ENCODE results near the gene ZIC5.

ZIC5 gene

DNA sequence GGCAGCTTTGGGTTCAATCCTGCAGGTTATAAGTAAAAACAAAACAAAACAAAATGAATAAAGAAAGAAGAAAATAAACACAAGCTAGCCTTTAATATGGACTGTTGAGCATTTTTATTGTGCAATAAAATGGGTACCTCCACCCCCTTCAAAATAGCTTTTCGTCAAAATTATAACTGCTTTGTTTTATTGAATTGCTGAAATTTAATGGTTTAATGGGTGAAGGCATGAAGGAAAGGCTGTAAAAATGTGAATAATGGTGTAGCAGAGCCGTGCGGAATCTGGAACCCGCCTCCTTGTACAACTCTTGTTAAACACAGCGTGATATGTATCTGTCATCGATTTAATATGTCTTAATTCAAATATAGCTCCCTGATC, 2.2 kb upstream of the ZIC5 start:
- Histone ChIP-seq H3K27me3 (ENCODE audit: control insufficient read depth in 1 of 2, insufficient read depth in 2 of 2, low read length in 2 of 2) (peaks cover 74 to 91% of the 10 kb centered on the region in 2 donors), H3K27ac (ENCODE audit: low read length) (no peak overlapping the region), H3K9ac (ENCODE audit: low read length in 2 of 2) (no peak overlapping the region), H3K36me3 (ENCODE audit: control insufficient read depth in 2 of 2, insufficient read depth in 2 of 2, low read length in 2 of 2) (no peaks in the 10 kb centered on the region), H3K4me3 (ENCODE audit: low read length in 2 of 2) (no peak overlapping the region), H3K4me1 (ENCODE audit: control insufficient read depth, insufficient read depth, low read length) (peaks cover 22% of the 10 kb centered on the region), H3K9me3 (ENCODE audit: control insufficient read depth in 2 of 2, low read length in 2 of 2) (no peaks in the 10 kb centered on the region)

DNA sequence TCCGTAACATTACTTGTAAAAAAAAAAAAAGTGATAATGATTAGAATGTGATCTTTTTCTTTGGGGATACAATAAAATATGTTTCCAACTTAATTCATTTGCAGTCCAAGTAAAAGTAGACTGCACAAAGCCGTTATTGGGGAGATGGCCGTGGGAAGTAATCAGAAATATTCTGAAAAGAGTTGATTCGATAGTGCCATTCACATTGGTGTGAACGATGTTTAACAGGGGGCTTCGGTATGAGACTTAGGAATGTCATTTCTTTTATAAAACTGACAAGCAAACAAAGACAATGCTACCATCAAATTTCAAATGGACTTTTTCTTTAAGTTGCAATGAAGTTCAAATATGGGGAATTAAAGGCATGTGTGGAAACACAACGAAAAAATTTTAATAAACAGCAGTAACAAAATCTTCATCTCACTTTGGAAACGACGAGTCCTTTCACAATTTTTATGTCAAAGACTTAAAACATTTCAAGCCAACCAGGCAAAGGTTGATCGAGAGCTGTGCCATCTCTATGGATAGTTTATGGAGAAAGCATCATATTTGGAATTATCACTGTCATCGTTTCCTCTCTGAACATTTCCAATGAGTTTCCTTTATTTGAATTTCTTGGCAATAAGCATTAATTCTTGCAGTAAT, 1.7 kb upstream of the ZIC5 start:
- H3K36me3 ChIP-seq (ENCODE audit: control insufficient read depth in 2 of 2, insufficient read depth in 2 of 2, low read length in 2 of 2): no peaks in the 10 kb centered on the region
- H3K27me3 ChIP-seq (ENCODE audit: control insufficient read depth in 1 of 2, insufficient read depth in 2 of 2, low read length in 2 of 2): peaks cover 72 to 91% of the 10 kb centered on the region in 2 donors
- H3K4me3 ChIP-seq (ENCODE audit: low read length in 2 of 2): no peak overlapping the region
- H3K9me3 ChIP-seq (ENCODE audit: control insufficient read depth in 2 of 2, low read length in 2 of 2): no peaks in the 10 kb centered on the region
- H3K4me1 ChIP-seq (ENCODE audit: control insufficient read depth, insufficient read depth, low read length): peaks cover 28% of the 10 kb centered on the region
- no peak overlapping the region for H3K27ac ChIP-seq (ENCODE audit: low read length)
- no peak overlapping the region for H3K9ac ChIP-seq (ENCODE audit: low read length in 2 of 2)

DNA sequence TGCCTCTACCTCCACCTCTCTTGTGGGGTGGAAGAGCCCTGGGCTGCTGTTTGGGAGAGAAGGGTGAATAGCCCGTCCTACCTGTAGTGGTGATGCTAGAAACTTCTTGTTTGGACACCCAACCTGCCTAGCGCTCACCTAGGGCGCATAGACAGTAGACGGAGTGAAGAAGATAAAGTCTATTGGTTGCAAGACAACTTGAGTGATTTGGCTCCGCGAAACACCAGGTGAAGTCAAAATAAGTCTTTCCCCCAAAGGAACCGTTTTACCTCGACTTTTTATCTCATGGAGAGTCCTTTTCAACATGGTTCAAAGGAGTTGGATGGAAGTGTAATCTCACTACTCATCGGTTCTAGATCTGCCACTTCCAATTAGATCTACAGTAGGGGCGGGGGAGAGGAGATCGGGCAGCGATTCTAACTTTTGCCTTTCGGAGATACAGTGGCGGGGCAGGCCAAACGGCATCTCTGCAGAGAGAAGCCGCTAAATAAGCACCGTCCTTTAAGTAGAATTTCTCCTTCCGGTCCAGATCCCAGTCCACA, 694 bp upstream of the ZIC5 start:
- peaks cover 0 to 3% of the 10 kb centered on the region in 2 donors for H3K9me3 ChIP-seq (ENCODE audit: control insufficient read depth in 2 of 2, low read length in 2 of 2)
- H3K36me3 ChIP-seq (ENCODE audit: control insufficient read depth in 2 of 2, insufficient read depth in 2 of 2, low read length in 2 of 2): no peaks in the 10 kb centered on the region
- H3K4me1 ChIP-seq (ENCODE audit: control insufficient read depth, insufficient read depth, low read length): peaks cover 32% of the 10 kb centered on the region
- H3K9ac ChIP-seq (ENCODE audit: low read length in 2 of 2): no peak overlapping the region
- H3K27me3 ChIP-seq (ENCODE audit: control insufficient read depth in 1 of 2, insufficient read depth in 2 of 2, low read length in 2 of 2): peaks cover 68 to 91% of the 10 kb centered on the region in 2 donors
- H3K4me3 ChIP-seq (ENCODE audit: low read length in 2 of 2): no peak overlapping the region
- no peak overlapping the region for H3K27ac ChIP-seq (ENCODE audit: low read length)

DNA sequence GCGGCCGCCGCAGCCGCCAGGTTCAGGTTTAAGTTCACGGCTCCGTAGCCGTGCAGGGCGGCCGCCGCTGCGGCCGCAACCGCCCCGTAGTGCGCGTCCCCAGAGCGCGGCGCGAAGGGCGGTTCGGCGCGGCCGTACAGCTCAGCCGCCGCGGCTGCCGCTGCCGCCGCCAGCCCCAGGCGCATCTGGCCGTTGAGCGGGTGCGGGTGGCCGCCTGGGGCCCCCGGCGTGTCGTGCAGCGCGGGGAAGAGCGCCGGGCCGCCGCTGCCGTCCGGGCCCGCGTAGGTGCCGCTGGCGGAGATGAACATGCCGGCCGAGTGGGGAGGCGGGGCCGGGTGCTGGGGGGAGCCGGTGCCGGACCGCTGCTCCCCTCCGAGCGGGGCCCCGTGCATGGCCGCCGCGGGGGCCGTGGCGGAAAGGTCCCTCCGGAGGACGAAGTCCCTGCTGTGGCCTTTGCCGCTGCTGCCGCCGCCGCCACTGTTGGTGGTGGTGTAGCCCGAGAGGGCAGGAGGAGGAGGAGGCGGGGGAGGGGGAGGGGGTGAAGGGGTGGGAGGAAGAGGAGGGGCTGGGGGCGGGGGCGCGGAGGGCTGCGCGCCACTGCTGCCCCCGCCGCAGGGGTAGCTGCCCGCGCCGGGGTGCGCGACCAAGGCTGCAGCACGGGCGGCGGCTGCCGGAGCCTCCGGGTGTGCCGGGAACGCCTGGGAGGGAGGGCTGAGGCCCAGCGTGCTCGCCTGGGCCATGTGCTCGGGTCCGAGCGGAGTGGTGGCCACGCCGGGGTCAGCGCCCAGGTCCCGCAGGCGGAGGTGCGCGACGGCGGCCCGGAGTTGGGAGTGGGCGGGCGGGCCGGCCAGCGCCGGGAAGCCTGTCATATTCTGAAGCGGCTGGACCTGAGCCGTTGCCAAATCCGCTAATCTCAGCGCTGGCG, 654 bp downstream of the ZIC5 start:
- H3K27me3 ChIP-seq (ENCODE audit: control insufficient read depth in 1 of 2, insufficient read depth in 2 of 2, low read length in 2 of 2): peaks cover 67 to 87% of the 10 kb centered on the region in 2 donors
- H3K9me3 ChIP-seq (ENCODE audit: control insufficient read depth in 2 of 2, low read length in 2 of 2): peaks cover 0 to 4% of the 10 kb centered on the region in 2 donors
- no peak overlapping the region for H3K27ac ChIP-seq (ENCODE audit: low read length)
- H3K4me1 ChIP-seq (ENCODE audit: control insufficient read depth, insufficient read depth, low read length): peaks cover 32% of the 10 kb centered on the region
- no peak overlapping the region for H3K9ac ChIP-seq (ENCODE audit: low read length in 2 of 2)
- H3K36me3 ChIP-seq (ENCODE audit: control insufficient read depth in 2 of 2, insufficient read depth in 2 of 2, low read length in 2 of 2): no peaks in the 10 kb centered on the region
- H3K4me3 ChIP-seq (ENCODE audit: low read length in 2 of 2): peak overlapping the region in 1 of 2 donors; percentile 47

DNA sequence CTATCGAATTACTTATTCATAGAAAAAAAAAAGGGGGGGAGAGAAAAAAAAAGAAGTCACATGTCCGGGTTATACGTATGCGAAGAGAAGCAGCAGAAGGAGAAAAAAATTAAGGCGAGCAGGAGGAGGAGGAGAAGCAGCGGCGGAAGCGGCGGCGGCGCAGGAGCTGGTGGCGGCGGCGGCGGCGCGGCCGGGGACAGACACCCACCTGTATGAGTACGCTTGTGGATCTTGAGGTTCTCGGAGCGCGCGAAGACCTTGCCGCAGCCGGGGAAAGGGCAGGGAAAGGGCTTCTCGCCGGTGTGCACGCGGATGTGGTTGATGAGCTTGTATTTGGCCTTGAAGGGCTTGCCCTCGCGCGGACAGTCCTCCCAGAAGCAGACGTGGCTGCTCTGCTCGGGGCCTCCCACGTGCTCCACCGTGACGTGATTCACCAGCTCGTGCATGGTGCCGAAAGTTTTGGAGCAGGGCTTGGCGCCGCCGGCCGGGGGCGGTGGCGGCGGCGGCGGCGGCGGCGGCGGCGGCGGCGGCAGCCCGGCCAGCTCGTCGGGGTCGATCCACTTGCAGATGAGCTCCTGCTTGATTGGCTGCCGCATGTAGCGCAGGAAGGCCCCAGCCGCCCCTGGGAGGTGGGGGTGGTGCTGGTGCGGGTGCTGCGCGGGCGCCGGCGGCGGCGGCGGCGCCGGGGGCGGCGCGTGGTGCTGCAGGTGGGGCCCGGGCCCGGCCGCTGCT, 1.5 kb downstream of the ZIC5 start:
- Histone ChIP-seq H3K9ac (ENCODE audit: low read length in 2 of 2) (no peak overlapping the region), H3K4me3 (ENCODE audit: low read length in 2 of 2) (peak overlapping the region in 1 of 2 donors; percentile 63), H3K9me3 (ENCODE audit: control insufficient read depth in 2 of 2, low read length in 2 of 2) (peaks cover 0 to 4% of the 10 kb centered on the region in 2 donors)

DNA sequence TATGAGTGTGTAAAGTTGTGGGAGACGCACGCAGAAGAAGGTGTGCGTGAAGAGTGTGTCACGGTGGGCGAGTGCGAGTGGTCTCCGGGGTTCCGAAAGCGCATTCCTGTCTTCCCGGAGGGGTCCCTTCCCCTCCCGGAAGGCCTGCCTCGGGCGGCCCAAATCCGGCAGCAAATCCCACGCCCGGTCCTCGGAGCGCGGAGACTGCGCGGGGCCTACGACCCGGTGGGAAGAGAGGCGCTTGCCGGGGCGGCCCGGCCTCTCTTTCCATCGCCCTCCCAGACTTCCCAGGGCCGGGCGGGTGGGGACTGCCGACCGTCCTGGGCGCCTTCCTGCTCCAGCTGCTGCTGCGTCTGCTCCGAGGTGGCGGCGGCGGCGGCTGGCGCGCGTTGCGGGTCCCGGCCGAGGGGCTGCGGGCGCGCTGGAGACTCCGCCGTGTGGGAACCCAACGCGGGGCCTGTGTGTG, 2.1 kb downstream of the ZIC5 start:
- no peak overlapping the region for H3K27ac ChIP-seq (ENCODE audit: low read length)
- no peaks in the 10 kb centered on the region for H3K36me3 ChIP-seq (ENCODE audit: control insufficient read depth in 2 of 2, insufficient read depth in 2 of 2, low read length in 2 of 2)
- no peak overlapping the region for H3K4me3 ChIP-seq (ENCODE audit: low read length in 2 of 2)
- H3K9ac ChIP-seq (ENCODE audit: low read length in 2 of 2): no peak overlapping the region
- peaks cover 32% of the 10 kb centered on the region for H3K4me1 ChIP-seq (ENCODE audit: control insufficient read depth, insufficient read depth, low read length)
- H3K9me3 ChIP-seq (ENCODE audit: control insufficient read depth in 2 of 2, low read length in 2 of 2): peaks cover 0 to 4% of the 10 kb centered on the region in 2 donors
- H3K27me3 ChIP-seq (ENCODE audit: control insufficient read depth in 1 of 2, insufficient read depth in 2 of 2, low read length in 2 of 2): peaks cover 61 to 79% of the 10 kb centered on the region in 2 donors

More for the DNA sequence above, 1.5 kb downstream of the ZIC5 start:
- H3K27me3 ChIP-seq (ENCODE audit: control insufficient read depth in 1 of 2, insufficient read depth in 2 of 2, low read length in 2 of 2): peaks cover 64 to 85% of the 10 kb centered on the region in 2 donors
- H3K36me3 ChIP-seq (ENCODE audit: control insufficient read depth in 2 of 2, insufficient read depth in 2 of 2, low read length in 2 of 2): no peaks in the 10 kb centered on the region
- H3K4me1 ChIP-seq (ENCODE audit: control insufficient read depth, insufficient read depth, low read length): peaks cover 32% of the 10 kb centered on the region
- H3K27ac ChIP-seq (ENCODE audit: low read length): no peak overlapping the region

DNA sequence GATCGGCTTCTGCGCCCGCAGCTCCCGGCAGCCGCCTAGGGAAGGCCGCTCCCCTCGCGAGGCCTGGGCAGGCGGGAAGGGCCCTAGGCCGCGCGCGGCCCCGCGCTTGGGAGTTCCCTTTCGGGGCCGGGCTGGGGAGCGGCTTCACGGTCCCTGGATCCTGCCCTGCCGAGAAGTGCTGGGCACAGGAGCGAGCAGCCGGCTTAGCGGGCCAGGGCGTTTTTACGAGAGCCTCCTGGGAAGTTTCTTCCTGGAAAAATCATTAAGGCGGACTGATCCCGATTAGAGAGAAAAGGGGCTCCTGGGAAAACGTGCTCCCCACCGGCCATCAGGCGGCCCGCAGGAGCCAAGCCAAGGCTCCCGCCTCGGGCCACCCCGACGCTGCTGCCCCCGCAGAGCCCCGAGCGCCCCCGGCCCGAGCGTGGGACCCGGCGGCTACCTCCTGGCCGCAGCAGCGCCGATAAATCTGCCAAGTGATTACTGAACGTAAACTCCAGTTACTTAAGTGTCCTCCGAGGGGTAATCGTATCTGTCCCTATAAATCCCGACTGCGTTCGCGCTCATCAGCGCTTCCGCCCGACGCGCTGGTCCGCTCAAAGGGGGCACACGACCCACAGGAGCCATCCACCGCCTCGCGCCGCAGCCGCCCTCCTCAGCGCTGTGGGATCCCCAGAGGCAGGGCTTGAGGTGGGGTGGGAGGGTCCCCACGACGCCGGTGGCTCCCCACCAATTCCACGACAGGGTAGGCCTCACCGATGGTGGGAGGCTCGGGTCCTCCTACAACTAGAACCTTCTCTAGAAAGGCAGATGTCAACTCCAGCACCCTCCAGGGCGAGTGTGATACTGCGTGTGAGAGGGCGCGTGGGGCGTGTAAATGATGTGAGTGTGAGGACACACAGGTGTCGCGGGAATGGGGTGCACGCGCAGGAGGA, 2.8 kb downstream of the ZIC5 start:
- Histone ChIP-seq H3K9ac (ENCODE audit: low read length in 2 of 2) (no peak overlapping the region), H3K4me3 (ENCODE audit: low read length in 2 of 2) (peak overlapping the region in 1 of 2 donors; percentile 47), H3K4me1 (ENCODE audit: control insufficient read depth, insufficient read depth, low read length) (peaks cover 32% of the 10 kb centered on the region), H3K9me3 (ENCODE audit: control insufficient read depth in 2 of 2, low read length in 2 of 2) (peaks cover 0 to 4% of the 10 kb centered on the region in 2 donors), H3K36me3 (ENCODE audit: control insufficient read depth in 2 of 2, insufficient read depth in 2 of 2, low read length in 2 of 2) (no peaks in the 10 kb centered on the region), H3K27ac (ENCODE audit: low read length) (no peak overlapping the region), H3K27me3 (ENCODE audit: control insufficient read depth in 1 of 2, insufficient read depth in 2 of 2, low read length in 2 of 2) (peaks cover 60 to 77% of the 10 kb centered on the region in 2 donors)

DNA sequence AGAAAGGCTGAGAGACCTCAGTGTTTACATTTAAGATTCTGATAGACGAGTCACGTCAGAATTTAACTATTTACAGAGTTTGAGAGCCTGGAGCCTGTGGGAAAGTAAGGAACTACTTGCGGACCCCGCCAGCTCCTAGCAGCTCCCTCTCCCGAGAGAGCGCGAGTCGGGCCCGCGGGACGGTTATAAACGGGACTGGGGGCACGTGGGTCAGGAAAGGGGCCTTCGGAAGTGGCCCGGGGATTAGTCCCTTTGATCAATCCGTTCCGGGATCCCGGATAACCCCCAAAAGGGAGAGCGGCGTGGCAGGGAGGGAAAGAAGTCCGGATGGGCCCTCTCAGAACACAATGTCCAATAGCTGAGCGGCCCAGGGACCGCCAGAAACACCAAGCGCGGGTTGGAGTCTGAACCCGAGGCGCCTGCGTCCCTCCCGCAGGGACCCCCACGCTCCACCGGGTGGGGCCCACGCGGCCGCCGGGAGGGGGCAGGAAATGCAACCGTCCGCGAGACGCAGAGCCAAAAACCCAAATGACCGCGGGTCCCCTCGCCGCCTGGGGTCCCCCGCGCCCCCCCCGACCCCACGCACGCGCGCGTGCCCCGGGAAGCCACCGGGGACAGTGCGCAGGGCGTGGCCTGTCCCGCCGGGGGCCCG, 3.6 kb downstream of the ZIC5 start:
- Histone ChIP-seq H3K27ac (ENCODE audit: low read length) (no peak overlapping the region), H3K9me3 (ENCODE audit: control insufficient read depth in 2 of 2, low read length in 2 of 2) (peaks cover 0 to 4% of the 10 kb centered on the region in 2 donors), H3K9ac (ENCODE audit: low read length in 2 of 2) (no peak overlapping the region), H3K4me3 (ENCODE audit: low read length in 2 of 2) (peak overlapping the region in 1 of 2 donors; percentile 47), H3K4me1 (ENCODE audit: control insufficient read depth, insufficient read depth, low read length) (peaks cover 32% of the 10 kb centered on the region), H3K36me3 (ENCODE audit: control insufficient read depth in 2 of 2, insufficient read depth in 2 of 2, low read length in 2 of 2) (no peaks in the 10 kb centered on the region), H3K27me3 (ENCODE audit: control insufficient read depth in 1 of 2, insufficient read depth in 2 of 2, low read length in 2 of 2) (peaks cover 58 to 71% of the 10 kb centered on the region in 2 donors)

DNA sequence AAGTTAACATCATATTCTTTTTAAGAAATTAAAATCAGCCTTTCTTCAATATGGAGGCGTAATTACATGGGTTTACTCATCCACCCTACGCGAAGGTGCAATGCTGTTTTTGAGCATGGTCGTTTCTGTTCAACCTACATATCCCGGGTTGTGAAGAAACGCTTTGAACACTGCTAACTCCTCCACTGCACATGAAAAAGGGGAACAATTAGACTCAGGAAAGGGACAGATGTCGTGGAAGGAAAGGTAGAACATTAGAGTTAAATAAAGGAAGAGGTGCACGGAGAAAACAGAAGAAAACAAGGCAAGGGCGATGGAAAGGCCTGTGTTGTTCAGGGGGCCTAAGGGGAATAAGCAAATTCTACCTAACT, 4.1 kb downstream of the ZIC5 start:
- Histone ChIP-seq H3K4me3 (ENCODE audit: low read length in 2 of 2) (no peak overlapping the region), H3K36me3 (ENCODE audit: control insufficient read depth in 2 of 2, insufficient read depth in 2 of 2, low read length in 2 of 2) (no peaks in the 10 kb centered on the region), H3K27me3 (ENCODE audit: control insufficient read depth in 1 of 2, insufficient read depth in 2 of 2, low read length in 2 of 2) (peaks cover 59 to 71% of the 10 kb centered on the region in 2 donors), H3K27ac (ENCODE audit: low read length) (no peak overlapping the region), H3K9me3 (ENCODE audit: control insufficient read depth in 2 of 2, low read length in 2 of 2) (peaks cover 0 to 4% of the 10 kb centered on the region in 2 donors), H3K9ac (ENCODE audit: low read length in 2 of 2) (no peak overlapping the region), H3K4me1 (ENCODE audit: control insufficient read depth, insufficient read depth, low read length) (peaks cover 32% of the 10 kb centered on the region)
